ENCODE measurements around the gene PPIP5K1. TPM values are rescaled to one million over a fixed set of nuclear protein-coding genes. Genes with fewer than 3 reads are reported as not detected.
"Not testable (repeated sequence)": the region's sequence is repeated elsewhere in the genome, so short reads cannot be mapped to it uniquely, and the experiment has no call there.

The PPIP5K1 gene
- total and polyA plus RNA-seq, 2 of the 4 experiments (the other 2 are of a cell fraction), result 12.7 to 14.2 TPM

DNA sequence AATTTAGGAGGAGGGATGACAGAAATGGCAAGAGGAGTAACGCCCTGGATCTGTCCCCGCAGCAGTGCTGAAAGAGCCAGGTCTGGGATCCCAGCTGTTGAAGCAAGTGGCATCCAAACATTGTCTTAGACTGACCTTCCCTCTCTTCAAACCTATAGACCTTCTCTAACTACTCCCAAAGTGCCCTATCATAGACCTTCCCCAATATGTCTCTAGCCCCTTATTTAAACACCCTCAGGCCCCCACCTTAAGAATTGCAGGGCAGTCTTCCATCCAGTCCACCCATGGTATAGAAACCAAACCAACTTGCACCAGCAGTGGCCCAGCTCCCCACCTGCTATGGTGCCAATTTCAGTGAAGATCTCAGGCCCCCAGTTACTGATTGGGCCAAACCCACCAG lies 10.2 kb upstream of the PPIP5K1 start:
- DNase-seq; H3K23ac ChIP-seq (ENCODE audit: low read depth, low read length); H2AK9ac ChIP-seq (replicated peaks; ENCODE audit: low read depth, low read length, poor library complexity); H4K8ac ChIP-seq (ENCODE audit: low read depth in 2 of 2, low read length in 2 of 2); ATAC-seq (ENCODE audit: low read depth); H3K9ac ChIP-seq (ENCODE audit: low read depth, low read length); POLR2A ChIA-PET (ENCODE audit: unreplicated experiment); intact Hi-C loops (cut with micrococcal nuclease); BruUV-seq (replicated peaks); H3K9me3 ChIP-seq (ENCODE audit: control insufficient read depth, insufficient read depth, low read length); H3K79me1 ChIP-seq (ENCODE audit: low read depth in 1 of 2, low read length in 2 of 2); H3K4me2 ChIP-seq (ENCODE audit: low read depth, low read length); H4K20me1 ChIP-seq (ENCODE audit: insufficient read depth, low read length); H3K14ac ChIP-seq (replicated peaks; ENCODE audit: low read depth, low read length); H3K18ac ChIP-seq (ENCODE audit: low read depth, low read length); H3K4me3 ChIP-seq (ENCODE audit: insufficient read depth, low read depth, low read length); H2BK5ac ChIP-seq (ENCODE audit: low read depth, low read length, poor library complexity, severe bottlenecking); H2BK20ac ChIP-seq (ENCODE audit: low read depth, low read length); H2AK5ac ChIP-seq (ENCODE audit: low read depth, low read length); H3K9me1 ChIP-seq (ENCODE audit: insufficient read depth, low read length); H3K4ac ChIP-seq (ENCODE audit: low read depth, low read length); H3K27me3 ChIP-seq (ENCODE audit: control insufficient read depth, insufficient read depth, low read length); H3K36me3 ChIP-seq (ENCODE audit: control insufficient read depth, insufficient read depth, low read length); dilution Hi-C loops (cut with HindIII; ENCODE audit: low sequenced_read_pairs, unreplicated experiment); H3K56ac ChIP-seq (ENCODE audit: extremely low read depth, insufficient read depth, low read length); H4K5ac ChIP-seq (ENCODE audit: low read depth, low read length); H2AFZ ChIP-seq (replicated peaks; ENCODE audit: low read length, poor library complexity); H3K27ac ChIP-seq (ENCODE audit: insufficient read depth, low read length); CTCF ChIA-PET; in situ Hi-C loops (cut with MboI; ENCODE audit: low sequenced_read_pairs); H2BK15ac ChIP-seq (ENCODE audit: low read depth, low read length); H4K91ac ChIP-seq (ENCODE audit: insufficient read depth, low read depth, low read length); H3K4me1 ChIP-seq (ENCODE audit: control insufficient read depth, insufficient read depth, low read length); H2BK120ac ChIP-seq (ENCODE audit: low read depth, low read length): not testable (repeated sequence)
- WGBS, 2 experiments (ENCODE audit: extremely low coverage in 2 of 2, insufficient read length in 1 of 2), result no CpG with 5 or more reads among the region's 2 CpGs

DNA sequence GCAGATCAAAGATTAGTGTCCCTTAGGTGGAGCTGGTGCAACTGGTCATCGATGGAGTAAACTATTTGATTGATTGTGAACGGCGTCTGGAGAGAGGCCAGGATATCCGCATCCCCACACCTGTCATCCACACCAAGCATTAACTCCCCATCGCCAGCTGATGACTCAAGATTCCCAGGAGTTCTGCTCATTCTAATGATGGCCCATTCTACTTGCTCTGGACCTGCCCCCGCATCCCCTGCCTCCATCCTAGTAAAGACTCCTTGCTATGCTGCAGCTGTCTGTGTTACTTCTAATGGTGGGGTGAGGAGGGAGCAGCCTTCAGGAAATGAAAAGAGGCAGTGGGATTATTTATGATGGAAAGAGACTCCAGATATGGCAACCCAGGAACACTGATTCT lies 9.1 kb upstream of the PPIP5K1 start:
- H4K20me1 ChIP-seq (ENCODE audit: insufficient read depth, low read length); H2BK5ac ChIP-seq (ENCODE audit: low read depth, low read length, poor library complexity, severe bottlenecking); in situ Hi-C loops (cut with MboI; ENCODE audit: low sequenced_read_pairs); intact Hi-C loops (cut with micrococcal nuclease); H2BK15ac ChIP-seq (ENCODE audit: low read depth, low read length); H3K4ac ChIP-seq (ENCODE audit: low read depth, low read length); POLR2A ChIA-PET (ENCODE audit: unreplicated experiment); H2AK5ac ChIP-seq (ENCODE audit: low read depth, low read length); H3K23ac ChIP-seq (ENCODE audit: low read depth, low read length); H3K27me3 ChIP-seq (ENCODE audit: control insufficient read depth, insufficient read depth, low read length); H3K14ac ChIP-seq (replicated peaks; ENCODE audit: low read depth, low read length); H4K5ac ChIP-seq (ENCODE audit: low read depth, low read length); H3K9me1 ChIP-seq (ENCODE audit: insufficient read depth, low read length); H3K9ac ChIP-seq (ENCODE audit: low read depth, low read length); H3K4me1 ChIP-seq (ENCODE audit: control insufficient read depth, insufficient read depth, low read length); H4K91ac ChIP-seq (ENCODE audit: insufficient read depth, low read depth, low read length); H3K36me3 ChIP-seq (ENCODE audit: control insufficient read depth, insufficient read depth, low read length); CTCF ChIA-PET; H3K79me1 ChIP-seq (ENCODE audit: low read depth in 1 of 2, low read length in 2 of 2); H3K4me3 ChIP-seq (ENCODE audit: insufficient read depth, low read depth, low read length); ATAC-seq (ENCODE audit: low read depth); DNase-seq; H2BK120ac ChIP-seq (ENCODE audit: low read depth, low read length); H2BK20ac ChIP-seq (ENCODE audit: low read depth, low read length); H3K27ac ChIP-seq (ENCODE audit: insufficient read depth, low read length); H3K56ac ChIP-seq (ENCODE audit: extremely low read depth, insufficient read depth, low read length); H3K4me2 ChIP-seq (ENCODE audit: low read depth, low read length); H2AK9ac ChIP-seq (replicated peaks; ENCODE audit: low read depth, low read length, poor library complexity); H2AFZ ChIP-seq (replicated peaks; ENCODE audit: low read length, poor library complexity); H3K18ac ChIP-seq (ENCODE audit: low read depth, low read length); H3K9me3 ChIP-seq (ENCODE audit: control insufficient read depth, insufficient read depth, low read length); H4K8ac ChIP-seq (ENCODE audit: low read depth in 2 of 2, low read length in 2 of 2); BruUV-seq (replicated peaks); dilution Hi-C loops (cut with HindIII; ENCODE audit: low sequenced_read_pairs, unreplicated experiment): not testable (repeated sequence)
- WGBS, 2 experiments (ENCODE audit: extremely low coverage in 2 of 2, insufficient read length in 1 of 2), result no CpG with 5 or more reads among the region's 6 CpGs
